GM12878 (cell line): ENCODE measurements around the gene FBXL7. TPM values are rescaled to one million over a fixed set of nuclear protein-coding genes. Genes with fewer than 3 reads are reported as not detected.

Experiments used
- ATAC-seq: fragments of 200-7000 bp; cut with Tn5 transposase; 3 replicates; pipeline ENCODE4 v1.9.1; 2020; ENCODE audit warnings: mild to moderate bottlenecking, moderate library complexity
- BruUV-seq: library from RNA; stranded (reverse); fragments of 400-500 nt; replicated peaks from 2 replicates; lab custom pipeline; 2021; lab: Mats Ljungman, UMichigan
- CTCF ChIA-PET: fragments of 300-600 bp; sonication (Branson Sonifier 250); formaldehyde crosslinking; extraction: SDS; loops from one replicate; lab custom pipeline; 2021; ENCODE audit warnings: inconsistent platforms; lab: Yijun Ruan, JAX
- POLR2A ChIA-PET: fragments of 350-600 bp; formaldehyde crosslinking; extraction: SDS; loops from one replicate; lab custom pipeline; 2021; ENCODE audit warnings: inconsistent platforms; lab: Charles Lee
- RAD21 ChIA-PET: fragments of 300-600 bp; sonication (Branson Sonifier 250); formaldehyde crosslinking; loops from one replicate; lab custom pipeline; 2023; ENCODE audit warnings: antibody characterized with exemption; ENCODE audit not compliant: unreplicated experiment; lab: Charles Lee
- SMC1A ChIA-PET: fragments of 300-600 bp; sonication (Branson Sonifier 250); formaldehyde crosslinking; loops from one replicate; lab custom pipeline; 2023; ENCODE audit not compliant: unreplicated experiment, uncharacterized antibody; lab: Charles Lee
- DNase-seq: peaks from one replicate; pipeline ENCODE4 v3.0.0-alpha.2; 2011; ENCODE audit warnings: low read depth, low spot score
- FAIRE-seq: peaks from 3 replicates; lab custom pipeline; 2011; peaks lifted over from hg19 to GRCh38; lab: Jason Lieb, UNC
- H2AFZ ChIP-seq: 2 replicates; pipeline ENCODE4 v1.6.0; 2011; ENCODE audit warnings: low read depth, low read length, control low read depth; ENCODE audit not compliant: control insufficient read depth
- H3K27ac ChIP-seq: 2 replicates; pipeline ENCODE4 v1.5.1; 2011; ENCODE audit warnings: control low read depth; ENCODE audit not compliant: control insufficient read depth, insufficient read depth
- H3K27me3 ChIP-seq, 2 experiments: replicated peaks in 1 of 2; 2 replicates each; pipeline versions ENCODE4 v1.6.0 to v1.6.1; 2011; ENCODE audit warnings: low read length in 1 of 2; ENCODE audit not compliant: control insufficient read depth in 2 of 2, insufficient read depth in 2 of 2
- H3K36me3 ChIP-seq, 2 experiments: 2 replicates each; pipeline ENCODE4 v1.5.1; 2011; ENCODE audit warnings: low read length in 1 of 2; ENCODE audit not compliant: control insufficient read depth in 2 of 2, insufficient read depth in 2 of 2
- H3K4me1 ChIP-seq: 2 replicates; pipeline ENCODE4 v1.6.1; 2011; ENCODE audit warnings: mild to moderate bottlenecking, low read length, moderate library complexity, mixed read lengths; ENCODE audit not compliant: control insufficient read depth, insufficient read depth
- H3K4me2 ChIP-seq: 2 replicates; pipeline ENCODE4 v1.6.0; 2011; ENCODE audit warnings: control low read depth; ENCODE audit not compliant: control insufficient read depth, insufficient read depth
- H3K4me3 ChIP-seq: fragments of 200-600 bp; sonication (generic); 2 replicates; pipeline ENCODE4 v1.5.1; 2016
- H3K79me2 ChIP-seq: 2 replicates; pipeline ENCODE4 v1.6.0; 2011; ENCODE audit warnings: low read length; ENCODE audit not compliant: control insufficient read depth, insufficient read depth
- H3K9ac ChIP-seq: 2 replicates; pipeline ENCODE4 v1.8.0; 2011; ENCODE audit warnings: low read length, control low read depth, mixed read lengths; ENCODE audit not compliant: control insufficient read depth, insufficient read depth
- H3K9me3 ChIP-seq: replicated peaks from 3 replicates; pipeline ENCODE4 v1.5.1; 2011; ENCODE audit warnings: mild to moderate bottlenecking, low read length; ENCODE audit not compliant: control insufficient read depth, insufficient read depth
- H4K20me1 ChIP-seq: 2 replicates; pipeline ENCODE4 v1.6.0; 2011; ENCODE audit not compliant: control insufficient read depth, insufficient read depth
- CEBPB ChIP-seq, 2 experiments: fragments of 150-350 bp in 1 of 2; IDR thresholded peaks; 2 replicates each; pipeline ENCODE4 v1.6.1; 2012 to 2014; ENCODE audit warnings: low read depth in 2 of 2, low read length in 2 of 2, borderline replicate concordance in 1 of 2, inconsistent platforms in 1 of 2
- ESRRA ChIP-seq: IDR thresholded peaks from 2 replicates; pipeline ENCODE4 v1.6.1; 2012; ENCODE audit warnings: mild to moderate bottlenecking, low read length, improper control_type of control experiment
- HCFC1 ChIP-seq: fragments of 150-350 bp; IDR thresholded peaks from 2 replicates; pipeline ENCODE4 v1.6.1; 2014; ENCODE audit warnings: low read length
- KAT2A ChIP-seq: conservative IDR thresholded peaks from 2 replicates; pipeline ENCODE4 v1.6.1; 2011; ENCODE audit warnings: low read depth, low read length; ENCODE audit not compliant: control insufficient read depth
- PAX8 ChIP-seq: fragments of 450-650 bp; IDR thresholded peaks from 2 replicates; pipeline ENCODE4 v1.6.1; 2017; ENCODE audit warnings: mild to moderate bottlenecking, moderate library complexity
- PML ChIP-seq: IDR thresholded peaks from 2 replicates; pipeline ENCODE4 v1.6.1; 2012; ENCODE audit warnings: low read length, inconsistent platforms
- RAD21 ChIP-seq: IDR thresholded peaks from 2 replicates; pipeline ENCODE4 v1.6.1; 2011; ENCODE audit warnings: mild to moderate bottlenecking, low read depth, low read length, moderate library complexity; ENCODE audit not compliant: insufficient read depth
- SUPT20H ChIP-seq: IDR thresholded peaks from 2 replicates; pipeline ENCODE4 v1.6.1; 2011; ENCODE audit warnings: low read depth, mild to moderate bottlenecking, low read length, moderate library complexity, borderline replicate concordance; ENCODE audit not compliant: control insufficient read depth
- ZNF384 ChIP-seq: IDR thresholded peaks from 2 replicates; pipeline ENCODE4 v1.6.1; 2012; ENCODE audit warnings: low read depth, mild to moderate bottlenecking, low read length, improper control_type of control experiment, borderline replicate concordance
- ZZZ3 ChIP-seq: IDR thresholded peaks from 2 replicates; pipeline ENCODE4 v1.6.1; 2011; ENCODE audit warnings: low read depth; ENCODE audit not compliant: control insufficient read depth, insufficient read length
- WGBS: methylation state at CpG from one replicate; pipeline ENCODE4 v1.1.6; 2016; ENCODE audit warnings: low lambda C conversion rate; ENCODE audit not compliant: insufficient replicate concordance, insufficient coverage; ENCODE audit errors: missing lambda C conversion rate; 5-methylcytosine and 5-hydroxymethylcytosine counted together
- in situ Hi-C: fragments of 300-500 bp; cut with MboI; formaldehyde crosslinking; loops from 9 replicates; pipeline ENCODE4 v1.14.3; 2018; ENCODE audit warnings: mixed read lengths
- intact Hi-C: fragments of 100-400 bp; cut with micrococcal nuclease; formaldehyde crosslinking; loops from one replicate; pipeline ENCODE4 v1.14.2; 2022; ENCODE audit not compliant: unreplicated experiment
- polyA plus RNA-seq, 11 experiments: library from polyadenylated mRNA; depleted of rRNA in 4 of 11; unstranded in 6 of 11; stranded (reverse) in 5 of 11; fragments of >200 nt; fragmentation: Nextera tagmentation in 4 of 11; fragmentation: Illumina TruSeq in 1 of 11; extraction: Ambion mirVana in 4 of 11; extraction: Trizol in 1 of 11; gene quantifications; 1 replicate in 1 of 11; 2 replicates in 10 of 11; pipeline versions ENCODE4 v1.2.1 to v1.2.3, GENCODE V29; 2011 to 2016; ENCODE audit warnings: inconsistent platforms in 2 of 11, missing spikeins in 2 of 11, low read depth in 1 of 11
- total RNA-seq, 4 experiments: library from RNA; depleted of rRNA in 3 of 4; stranded (reverse); fragments of >200 nt in 3 of 4; fragmentation: Illumina TruSeq in 1 of 4; extraction: Trizol in 1 of 4; gene quantifications; 2 replicates each; pipeline versions ENCODE4 v1.2.1 to v1.2.3, GENCODE V29; 2013 to 2021
- TF ChIP-seq, protein P1 (sequence below): IDR thresholded peaks from 2 replicates; pipeline ENCODE4 v1.6.1; 2012; ENCODE audit warnings: low read length, inconsistent platforms
- TF ChIP-seq, protein P2 (sequence below): fragments of 450-650 bp; IDR thresholded peaks from 2 replicates; pipeline ENCODE4 v1.6.1; 2017; ENCODE audit warnings: mild to moderate bottlenecking, moderate library complexity
- TF ChIP-seq, protein P3 (sequence below): fragments of 450-650 bp; IDR thresholded peaks from 2 replicates; pipeline ENCODE4 v1.6.1; 2018; ENCODE audit warnings: mild to moderate bottlenecking, low read depth, moderate library complexity; ENCODE audit not compliant: partially characterized antibody

FBXL7 gene
- total and polyA plus RNA-seq, 10 of the 15 experiments (the other 5 are each of a cell fraction or from before 2014, with no cell fraction given) = 0.03 to 0.44 (median 0.16) TPM

GRCh38 chr5:15621094-15621493, 121.1 kb downstream of the FBXL7 start (continued):
- TF ChIP-seq, protein P1, sequence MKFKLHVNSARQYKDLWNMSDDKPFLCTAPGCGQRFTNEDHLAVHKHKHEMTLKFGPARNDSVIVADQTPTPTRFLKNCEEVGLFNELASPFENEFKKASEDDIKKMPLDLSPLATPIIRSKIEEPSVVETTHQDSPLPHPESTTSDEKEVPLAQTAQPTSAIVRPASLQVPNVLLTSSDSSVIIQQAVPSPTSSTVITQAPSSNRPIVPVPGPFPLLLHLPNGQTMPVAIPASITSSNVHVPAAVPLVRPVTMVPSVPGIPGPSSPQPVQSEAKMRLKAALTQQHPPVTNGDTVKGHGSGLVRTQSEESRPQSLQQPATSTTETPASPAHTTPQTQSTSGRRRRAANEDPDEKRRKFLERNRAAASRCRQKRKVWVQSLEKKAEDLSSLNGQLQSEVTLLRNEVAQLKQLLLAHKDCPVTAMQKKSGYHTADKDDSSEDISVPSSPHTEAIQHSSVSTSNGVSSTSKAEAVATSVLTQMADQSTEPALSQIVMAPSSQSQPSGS = no peak
- TF ChIP-seq KAT2A = no peak
- TF ChIP-seq HCFC1 = no peak

GRCh38 chr5:15623794-15624193, 123.8 kb downstream of the FBXL7 start:
- 0% methylated on average over 2 of the region's 2 CpGs for WGBS
- Histone ChIP-seq H3K9me3 (no peaks in the 10 kb centered on the region), H3K4me3 (no peak overlapping the region), H3K4me1 (no peaks in the 10 kb centered on the region), H3K4me2 (no peak overlapping the region), H3K79me2 (no peaks in the 10 kb centered on the region), H4K20me1 (no peaks in the 10 kb centered on the region), H3K36me3 (no peaks in the 10 kb centered on the region), H2AFZ (no peak overlapping the region), H3K27me3 (no peaks in the 10 kb centered on the region), H3K27ac (no peak overlapping the region), H3K9ac (no peak overlapping the region)
- ChIA-PET SMC1A (no interaction called here), RAD21 (no interaction called here), CTCF (no interaction called here), POLR2A (no interaction called here)
- ATAC-seq = no peak
- no peak for TF ChIP-seq ZZZ3
- TF ChIP-seq PAX8 = no peak
- no peak for TF ChIP-seq PML
- no peak for TF ChIP-seq ESRRA
- no peak for TF ChIP-seq RAD21
- no peak for TF ChIP-seq ZNF384
- TF ChIP-seq, protein P2, sequence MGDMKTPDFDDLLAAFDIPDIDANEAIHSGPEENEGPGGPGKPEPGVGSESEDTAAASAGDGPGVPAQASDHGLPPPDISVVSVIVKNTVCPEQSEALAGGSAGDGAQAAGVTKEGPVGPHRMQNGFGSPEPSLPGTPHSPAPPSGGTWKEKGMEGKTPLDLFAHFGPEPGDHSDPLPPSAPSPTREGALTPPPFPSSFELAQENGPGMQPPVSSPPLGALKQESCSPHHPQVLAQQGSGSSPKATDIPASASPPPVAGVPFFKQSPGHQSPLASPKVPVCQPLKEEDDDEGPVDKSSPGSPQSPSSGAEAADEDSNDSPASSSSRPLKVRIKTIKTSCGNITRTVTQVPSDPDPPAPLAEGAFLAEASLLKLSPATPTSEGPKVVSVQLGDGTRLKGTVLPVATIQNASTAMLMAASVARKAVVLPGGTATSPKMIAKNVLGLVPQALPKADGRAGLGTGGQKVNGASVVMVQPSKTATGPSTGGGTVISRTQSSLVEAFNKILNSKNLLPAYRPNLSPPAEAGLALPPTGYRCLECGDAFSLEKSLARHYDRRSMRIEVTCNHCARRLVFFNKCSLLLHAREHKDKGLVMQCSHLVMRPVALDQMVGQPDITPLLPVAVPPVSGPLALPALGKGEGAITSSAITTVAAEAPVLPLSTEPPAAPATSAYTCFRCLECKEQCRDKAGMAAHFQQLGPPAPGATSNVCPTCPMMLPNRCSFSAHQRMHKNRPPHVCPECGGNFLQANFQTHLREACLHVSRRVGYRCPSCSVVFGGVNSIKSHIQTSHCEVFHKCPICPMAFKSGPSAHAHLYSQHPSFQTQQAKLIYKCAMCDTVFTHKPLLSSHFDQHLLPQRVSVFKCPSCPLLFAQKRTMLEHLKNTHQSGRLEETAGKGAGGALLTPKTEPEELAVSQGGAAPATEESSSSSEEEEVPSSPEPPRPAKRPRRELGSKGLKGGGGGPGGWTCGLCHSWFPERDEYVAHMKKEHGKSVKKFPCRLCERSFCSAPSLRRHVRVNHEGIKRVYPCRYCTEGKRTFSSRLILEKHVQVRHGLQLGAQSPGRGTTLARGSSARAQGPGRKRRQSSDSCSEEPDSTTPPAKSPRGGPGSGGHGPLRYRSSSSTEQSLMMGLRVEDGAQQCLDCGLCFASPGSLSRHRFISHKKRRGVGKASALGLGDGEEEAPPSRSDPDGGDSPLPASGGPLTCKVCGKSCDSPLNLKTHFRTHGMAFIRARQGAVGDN = no peak
- TF ChIP-seq SUPT20H = no peak
- no peak for TF ChIP-seq CEBPB (IDR thresholded peaks at IDR 0.05; ENCODE audit: borderline replicate concordance in 1 of 2, low read depth in 2 of 2, low read length in 2 of 2)
- TF ChIP-seq, protein P3, sequence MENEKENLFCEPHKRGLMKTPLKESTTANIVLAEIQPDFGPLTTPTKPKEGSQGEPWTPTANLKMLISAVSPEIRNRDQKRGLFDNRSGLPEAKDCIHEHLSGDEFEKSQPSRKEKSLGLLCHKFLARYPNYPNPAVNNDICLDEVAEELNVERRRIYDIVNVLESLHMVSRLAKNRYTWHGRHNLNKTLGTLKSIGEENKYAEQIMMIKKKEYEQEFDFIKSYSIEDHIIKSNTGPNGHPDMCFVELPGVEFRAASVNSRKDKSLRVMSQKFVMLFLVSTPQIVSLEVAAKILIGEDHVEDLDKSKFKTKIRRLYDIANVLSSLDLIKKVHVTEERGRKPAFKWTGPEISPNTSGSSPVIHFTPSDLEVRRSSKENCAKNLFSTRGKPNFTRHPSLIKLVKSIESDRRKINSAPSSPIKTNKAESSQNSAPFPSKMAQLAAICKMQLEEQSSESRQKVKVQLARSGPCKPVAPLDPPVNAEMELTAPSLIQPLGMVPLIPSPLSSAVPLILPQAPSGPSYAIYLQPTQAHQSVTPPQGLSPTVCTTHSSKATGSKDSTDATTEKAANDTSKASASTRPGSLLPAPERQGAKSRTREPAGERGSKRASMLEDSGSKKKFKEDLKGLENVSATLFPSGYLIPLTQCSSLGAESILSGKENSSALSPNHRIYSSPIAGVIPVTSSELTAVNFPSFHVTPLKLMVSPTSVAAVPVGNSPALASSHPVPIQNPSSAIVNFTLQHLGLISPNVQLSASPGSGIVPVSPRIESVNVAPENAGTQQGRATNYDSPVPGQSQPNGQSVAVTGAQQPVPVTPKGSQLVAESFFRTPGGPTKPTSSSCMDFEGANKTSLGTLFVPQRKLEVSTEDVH = no peak
- intact Hi-C loops = no loop called here
- BruUV-seq = no TSS peak
- no peak for FAIRE-seq
- in situ Hi-C loops = no loop called here
- DNase-seq = no peak
